Sigmoid colon (tissue), 7 donors: ENCODE data around the gene PROB1. TPM values are rescaled to one million over a fixed set of nuclear protein-coding genes. Genes with fewer than 3 reads are reported as not detected.

Experiments used
- DNase-seq: peaks from one replicate; pipeline ENCODE4 v3.0.0-alpha.2; 2019
- H3K27ac ChIP-seq, 4 donors: fragments of 200-600 bp; sonication (generic); one replicate each; pipeline ENCODE4 v1.5.1; 2016 to 2019; ENCODE audit warnings: mild to moderate bottlenecking in 1 of 4
- H3K27me3 ChIP-seq, 3 donors: fragments of 200-600 bp; sonication (generic); one replicate each; pipeline ENCODE4 v1.5.1; 2019; ENCODE audit warnings: mild to moderate bottlenecking in 1 of 3
- H3K36me3 ChIP-seq, 4 donors: fragments of 200-600 bp; sonication (generic); one replicate each; pipeline ENCODE4 v1.5.1; 2016 to 2019
- H3K4me1 ChIP-seq, 4 donors: fragments of 200-600 bp; sonication (generic); one replicate each; pipeline ENCODE4 v1.5.1; 2017 to 2019
- H3K4me3 ChIP-seq, 4 donors: fragments of 200-600 bp; sonication (generic); one replicate each; pipeline ENCODE4 v1.5.1; 2017 to 2019; ENCODE audit warnings: mild to moderate bottlenecking in 2 of 4, moderate library complexity in 1 of 4
- H3K9me3 ChIP-seq, 4 donors: fragments of 200-600 bp in 3 of 4; sonication (generic) in 3 of 4; one replicate each; pipeline versions ENCODE4 v1.5.1 to v1.6.1; 2013 to 2019
- EP300 ChIP-seq, 4 donors: sonication (generic); formaldehyde crosslinking; IDR thresholded peaks; one replicate each; pipeline ENCODE4 v1.6.1; 2017; ENCODE audit warnings: antibody characterized with exemption in 4 of 4
- POLR2A ChIP-seq, 2 donors: fragments of 450-650 bp; IDR thresholded peaks; one replicate each; pipeline ENCODE4 v1.6.1; 2016; ENCODE audit warnings: antibody characterized with exemption in 2 of 2, mild to moderate bottlenecking in 2 of 2, moderate library complexity in 2 of 2
- POLR2AphosphoS5 ChIP-seq, 4 donors: sonication (generic); formaldehyde crosslinking; IDR thresholded peaks; one replicate each; pipeline ENCODE4 v1.6.1; 2017; ENCODE audit warnings: antibody characterized with exemption in 4 of 4
- WGBS, 2 donors: extraction: QIAGEN DNeasy Blood & Tissue Kit; methylation state at CpG; one replicate each; pipeline ENCODE4 v1.1.7; 2013; 5-methylcytosine and 5-hydroxymethylcytosine counted together
- intact Hi-C: fragments of 100-400 bp; cut with DNase I; formaldehyde crosslinking; loops from one replicate; pipeline ENCODE4 v1.15.1; 2023
- polyA plus RNA-seq, 3 donors: library from polyadenylated mRNA; stranded (reverse); fragments of 200-250 nt; gene quantifications; one replicate each; pipeline ENCODE4 v1.2.3, GENCODE V29; 2013
- total RNA-seq, 4 donors: library from RNA; depleted of rRNA; stranded (reverse); fragments of >200 nt; gene quantifications; one replicate each; pipeline ENCODE4 v1.1.0, GENCODE V29; 2016
- TF ChIP-seq, protein P1 (sequence below), 4 experiments: fragments of 450-650 bp in 3 of 4; fragments of 200-600 bp in 1 of 4; IDR thresholded peaks; one replicate each; pipeline ENCODE4 v1.5.1; 2016 to 2019; ENCODE audit warnings: antibody characterized with exemption in 4 of 4, mild to moderate bottlenecking in 3 of 4, moderate library complexity in 2 of 4
- donor health status: healthy with polysubstance abuse.
- donor health status: Bipolar disorder and iron deficiency.
- donor health status: healthy.

Gene PROB1
- total and polyA plus RNA-seq, 7 donors: under 0.01 to 1.8 (median 0.36) TPM

DNA sequence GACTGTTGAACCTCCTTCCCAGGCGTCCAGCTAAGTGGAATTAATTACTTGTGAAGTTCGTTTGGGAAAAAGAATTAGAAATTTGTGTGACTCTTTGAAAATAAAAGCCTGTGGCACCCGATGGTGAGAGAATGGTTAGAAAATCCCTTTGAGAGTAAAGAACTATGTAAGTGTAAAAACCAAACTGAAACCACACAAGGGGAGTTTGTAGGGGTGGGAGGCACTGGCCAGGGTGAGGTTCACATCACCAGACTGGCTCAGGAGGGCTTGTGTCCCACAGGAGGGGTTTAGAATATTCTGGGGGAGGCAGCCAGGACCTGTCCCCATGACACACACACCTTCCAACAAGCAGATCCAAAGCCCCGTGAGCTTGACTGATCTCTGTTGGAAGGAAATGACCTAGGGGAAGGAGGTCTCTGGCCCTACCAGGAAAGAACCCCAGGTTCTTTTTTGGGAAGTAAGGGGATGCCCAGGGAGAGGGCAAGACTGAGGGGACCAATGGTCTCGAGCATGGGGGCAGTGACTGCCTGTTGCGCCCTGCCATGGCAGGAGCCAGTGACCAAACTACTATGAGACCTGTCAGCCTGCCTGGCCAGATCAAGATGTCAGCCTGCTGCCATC lies 4.7 kb upstream of the PROB1 start:
- H3K9me3 ChIP-seq: no peaks in the 10 kb centered on the region
- WGBS, 2 donors: 84 to 88% methylated on average over 6 of the region's 6 CpGs

DNA sequence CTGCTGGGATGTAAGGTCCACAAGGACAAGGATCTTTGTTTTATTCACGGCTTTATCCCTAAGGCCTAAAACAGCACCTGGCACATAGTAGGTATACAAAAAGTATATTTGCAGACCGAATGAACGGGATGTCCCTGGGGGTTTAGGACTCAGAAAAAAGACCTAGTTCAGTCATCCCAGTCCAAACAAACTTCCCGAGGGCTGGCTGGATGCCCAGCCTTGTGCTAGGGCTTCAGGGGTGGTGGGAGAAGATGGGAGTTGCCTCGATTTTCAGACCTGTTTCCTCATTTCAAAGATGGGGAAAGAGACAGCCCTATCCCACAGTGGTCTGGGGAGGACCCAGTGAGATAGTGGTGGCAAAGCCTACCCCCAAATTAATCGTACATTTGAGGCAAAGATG lies 3.0 kb upstream of the PROB1 start:
- H3K4me1 ChIP-seq: peaks cover 0 to 25% (median 23%) of the 10 kb centered on the region in 4 donors
- no peaks in the 10 kb centered on the region for H3K36me3 ChIP-seq
- TF ChIP-seq POLR2AphosphoS5 (IDR thresholded peaks at IDR 0.05) (no peak), EP300 (IDR thresholded peaks at IDR 0.05) (no peak), POLR2A (IDR thresholded peaks at IDR 0.05) (no peak)
- TF ChIP-seq, protein P1, sequence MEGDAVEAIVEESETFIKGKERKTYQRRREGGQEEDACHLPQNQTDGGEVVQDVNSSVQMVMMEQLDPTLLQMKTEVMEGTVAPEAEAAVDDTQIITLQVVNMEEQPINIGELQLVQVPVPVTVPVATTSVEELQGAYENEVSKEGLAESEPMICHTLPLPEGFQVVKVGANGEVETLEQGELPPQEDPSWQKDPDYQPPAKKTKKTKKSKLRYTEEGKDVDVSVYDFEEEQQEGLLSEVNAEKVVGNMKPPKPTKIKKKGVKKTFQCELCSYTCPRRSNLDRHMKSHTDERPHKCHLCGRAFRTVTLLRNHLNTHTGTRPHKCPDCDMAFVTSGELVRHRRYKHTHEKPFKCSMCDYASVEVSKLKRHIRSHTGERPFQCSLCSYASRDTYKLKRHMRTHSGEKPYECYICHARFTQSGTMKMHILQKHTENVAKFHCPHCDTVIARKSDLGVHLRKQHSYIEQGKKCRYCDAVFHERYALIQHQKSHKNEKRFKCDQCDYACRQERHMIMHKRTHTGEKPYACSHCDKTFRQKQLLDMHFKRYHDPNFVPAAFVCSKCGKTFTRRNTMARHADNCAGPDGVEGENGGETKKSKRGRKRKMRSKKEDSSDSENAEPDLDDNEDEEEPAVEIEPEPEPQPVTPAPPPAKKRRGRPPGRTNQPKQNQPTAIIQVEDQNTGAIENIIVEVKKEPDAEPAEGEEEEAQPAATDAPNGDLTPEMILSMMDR (IDR thresholded peaks at IDR 0.05): no peak
- no peak overlapping the region for H3K4me3 ChIP-seq
- H3K27ac ChIP-seq: peak overlapping the region in 1 of 4 donors; percentile 10
- 48 to 62% methylated on average over 6 of the region's 6 CpGs for WGBS, 2 donors
- peaks cover 21 to 37% (median 31%) of the 10 kb centered on the region in 3 donors for H3K27me3 ChIP-seq
- DNase-seq: no peak
- intact Hi-C loops: no loop called here
- no peaks in the 10 kb centered on the region for H3K9me3 ChIP-seq

More for the DNA sequence above, 4.7 kb upstream of the PROB1 start:
- no peak for TF ChIP-seq POLR2A (IDR thresholded peaks at IDR 0.05)
- TF ChIP-seq POLR2AphosphoS5 (IDR thresholded peaks at IDR 0.05): no peak
- TF ChIP-seq, protein P1 (IDR thresholded peaks at IDR 0.05): no peak
- TF ChIP-seq EP300 (IDR thresholded peaks at IDR 0.05): no peak
- peaks cover 5 to 20% (median 14%) of the 10 kb centered on the region in 3 donors for H3K27me3 ChIP-seq
- peaks cover 0 to 20% (median 18%) of the 10 kb centered on the region in 4 donors for H3K4me1 ChIP-seq
- DNase-seq: no peak
- H3K4me3 ChIP-seq: no peak overlapping the region
- intact Hi-C loops: loop anchor here (5.0 kb wide), 1 partner anchor 57 kb away; the partner anchor contains the start of gene PAIP2
- no peaks in the 10 kb centered on the region for H3K36me3 ChIP-seq
- no peak overlapping the region for H3K27ac ChIP-seq

DNA sequence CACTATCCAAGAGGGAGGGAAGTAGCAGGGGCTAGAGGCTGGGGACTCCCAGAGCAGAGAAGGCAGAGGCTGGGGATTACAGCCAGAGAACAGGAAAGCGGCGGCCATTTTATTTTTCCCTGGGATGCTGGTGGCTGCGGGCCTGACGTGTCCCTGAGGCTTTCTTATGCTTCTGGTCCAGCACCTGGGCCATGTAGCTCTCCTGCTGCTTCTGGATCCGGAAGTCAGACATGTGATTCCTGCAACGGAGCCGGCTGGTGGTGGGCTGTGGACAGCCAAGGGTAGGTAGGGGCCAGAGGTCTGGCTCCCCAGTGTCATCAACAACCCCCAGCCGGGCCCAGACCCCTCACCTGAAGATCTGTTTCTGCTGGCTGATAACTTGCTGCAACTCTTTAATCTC lies 1.8 kb upstream of the PROB1 start:
- Histone ChIP-seq H3K9me3 (no peaks in the 10 kb centered on the region), H3K27me3 (peaks cover 29 to 49% (median 39%) of the 10 kb centered on the region in 3 donors), H3K4me1 (peaks cover 0 to 35% (median 32%) of the 10 kb centered on the region in 4 donors), H3K36me3 (no peaks in the 10 kb centered on the region), H3K27ac (no peak overlapping the region), H3K4me3 (no peak overlapping the region)
- intact Hi-C loops: no loop called here
- DNase-seq: no peak
- 95% methylated on average over 8 of the region's 8 CpGs for WGBS, 2 donors
- TF ChIP-seq EP300 (IDR thresholded peaks at IDR 0.05) (no peak), POLR2A (IDR thresholded peaks at IDR 0.05) (no peak), POLR2AphosphoS5 (IDR thresholded peaks at IDR 0.05) (no peak)
- TF ChIP-seq, protein P1 (IDR thresholded peaks at IDR 0.05): no peak

DNA sequence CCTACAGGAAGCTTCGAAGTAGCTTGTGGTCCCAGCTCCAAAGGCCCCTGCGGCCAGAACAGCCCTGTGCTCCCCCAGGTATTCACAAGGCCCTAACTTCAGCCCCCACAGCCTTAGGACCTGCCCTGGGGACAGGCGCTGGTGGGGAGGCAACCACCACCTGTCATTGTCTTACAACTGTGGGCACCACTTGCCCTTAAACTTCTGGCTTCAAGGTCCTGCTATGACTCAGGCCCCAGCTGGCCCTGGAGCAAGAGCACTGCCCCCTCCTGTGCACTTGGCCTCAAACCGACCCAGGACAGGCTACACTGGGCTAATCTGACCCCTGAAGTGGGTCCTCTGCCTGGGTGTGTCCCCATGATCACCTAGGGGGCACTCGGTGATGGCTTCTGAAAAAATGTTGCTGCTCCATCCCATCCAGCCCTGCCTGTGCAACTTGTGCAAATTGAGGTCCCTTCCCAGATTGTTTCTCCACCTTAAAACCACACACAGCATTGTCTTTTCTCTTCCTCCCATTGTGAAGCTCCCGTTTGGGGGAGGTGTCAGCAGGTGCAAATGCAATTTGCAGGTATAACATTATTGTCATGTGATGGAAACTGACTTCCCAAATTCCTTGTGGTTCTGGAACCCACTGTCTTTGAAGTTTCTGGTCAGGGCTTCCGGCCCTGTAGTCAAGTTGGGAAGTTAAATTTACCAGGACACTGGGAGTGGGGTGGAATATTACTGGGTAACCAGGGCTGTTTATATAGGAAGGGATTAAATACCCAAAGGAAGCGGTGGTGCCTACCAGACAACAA lies 1.1 kb upstream of the PROB1 start:
- intact Hi-C loops: no loop called here
- peaks cover 29 to 50% (median 39%) of the 10 kb centered on the region in 3 donors for H3K27me3 ChIP-seq
- DNase-seq: no peak
- H3K36me3 ChIP-seq: no peaks in the 10 kb centered on the region
- 85 to 87% methylated on average over 8 of the region's 8 CpGs for WGBS, 2 donors
- H3K4me3 ChIP-seq: no peak overlapping the region
- peaks cover 0 to 35% (median 32%) of the 10 kb centered on the region in 4 donors for H3K4me1 ChIP-seq
- peak overlapping the region in 1 of 4 donors; percentile 81 for H3K27ac ChIP-seq
- TF ChIP-seq, protein P1 (IDR thresholded peaks at IDR 0.05): no peak
- TF ChIP-seq EP300 (IDR thresholded peaks at IDR 0.05): no peak
- TF ChIP-seq POLR2AphosphoS5 (IDR thresholded peaks at IDR 0.05): no peak
- no peak for TF ChIP-seq POLR2A (IDR thresholded peaks at IDR 0.05)
- H3K9me3 ChIP-seq: no peaks in the 10 kb centered on the region
